Loucy (cell line): ENCODE data around the gene VWA8.

Source experiments
- H2AFZ ChIP-seq: fragments of 200-600 bp; sonication (generic); 2 replicates; pipeline ENCODE4 v1.6.0; 2016; ENCODE audit warnings: antibody characterized with exemption, mild to moderate bottlenecking, low read length, moderate library complexity
- H3F3A ChIP-seq: fragments of 200-600 bp; 2 replicates; pipeline ENCODE4 v1.6.0; 2016; ENCODE audit warnings: antibody characterized with exemption, low read depth, mild to moderate bottlenecking
- H3K27me3 ChIP-seq: fragments of 200-600 bp; sonication (generic); 2 replicates; pipeline ENCODE4 v1.6.1; 2014; ENCODE audit warnings: low read length, mild to moderate bottlenecking; ENCODE audit not compliant: insufficient read depth, poor library complexity, severe bottlenecking
- H3K36me3 ChIP-seq: fragments of 200-600 bp; sonication (generic); 2 replicates; pipeline ENCODE4 v1.6.1; 2016; ENCODE audit warnings: low read length; ENCODE audit not compliant: insufficient read depth
- H3K4me1 ChIP-seq: fragments of 200-600 bp; sonication (generic); 2 replicates; pipeline ENCODE4 v1.5.1; 2014; ENCODE audit warnings: low read length, mild to moderate bottlenecking; ENCODE audit not compliant: insufficient read depth, poor library complexity, severe bottlenecking
- H3K4me2 ChIP-seq: fragments of 200-600 bp; sonication (generic); 2 replicates; pipeline ENCODE4 v1.6.0; 2014; ENCODE audit warnings: antibody characterized with exemption, low read length, low read depth, mild to moderate bottlenecking; ENCODE audit not compliant: poor library complexity, severe bottlenecking
- H3K4me3 ChIP-seq: fragments of 200-600 bp; sonication (generic); 2 replicates; pipeline ENCODE4 v1.5.1; 2014; ENCODE audit warnings: low read length, mild to moderate bottlenecking, mixed read lengths; ENCODE audit not compliant: poor library complexity, severe bottlenecking
- H3K79me2 ChIP-seq: fragments of 200-600 bp; sonication (generic); 2 replicates; pipeline ENCODE4 v1.6.1; 2014; ENCODE audit warnings: low read length; ENCODE audit not compliant: insufficient read depth
- H3K9ac ChIP-seq: fragments of 200-600 bp; sonication (generic); 2 replicates; pipeline ENCODE4 v1.6.0; 2014; ENCODE audit warnings: mild to moderate bottlenecking, low read depth, low read length, moderate library complexity; ENCODE audit not compliant: poor library complexity, severe bottlenecking
- H3K9me2 ChIP-seq: fragments of 200-600 bp; sonication (generic); replicated peaks from 2 replicates; pipeline ENCODE4 v1.6.1; 2016; ENCODE audit warnings: low read depth, low read length, mixed read lengths
- H3K9me3 ChIP-seq: fragments of 200-600 bp; sonication (generic); 2 replicates; pipeline ENCODE4 v1.6.1; 2014; ENCODE audit warnings: mild to moderate bottlenecking, antibody characterized with exemption, low read length, low read depth; ENCODE audit not compliant: insufficient read depth
- H4K20me1 ChIP-seq: fragments of 200-600 bp; sonication (generic); 2 replicates; pipeline ENCODE4 v1.6.0; 2014; ENCODE audit warnings: antibody characterized with exemption, low read length, mild to moderate bottlenecking; ENCODE audit not compliant: insufficient read depth, poor library complexity, severe bottlenecking
- EZH2phosphoT487 ChIP-seq: fragments of 200-600 bp; IDR thresholded peaks from 2 replicates; pipeline ENCODE4 v1.6.1; 2018; ENCODE audit warnings: antibody characterized with exemption, mild to moderate bottlenecking, moderate library complexity, borderline replicate concordance
- TF ChIP-seq, protein P1 (sequence below): fragments of 200-600 bp; sonication (generic); conservative IDR thresholded peaks from 2 replicates; pipeline ENCODE4 v1.5.1; 2014; ENCODE audit warnings: mild to moderate bottlenecking, antibody characterized with exemption, low read length

Gene VWA8

DNA sequence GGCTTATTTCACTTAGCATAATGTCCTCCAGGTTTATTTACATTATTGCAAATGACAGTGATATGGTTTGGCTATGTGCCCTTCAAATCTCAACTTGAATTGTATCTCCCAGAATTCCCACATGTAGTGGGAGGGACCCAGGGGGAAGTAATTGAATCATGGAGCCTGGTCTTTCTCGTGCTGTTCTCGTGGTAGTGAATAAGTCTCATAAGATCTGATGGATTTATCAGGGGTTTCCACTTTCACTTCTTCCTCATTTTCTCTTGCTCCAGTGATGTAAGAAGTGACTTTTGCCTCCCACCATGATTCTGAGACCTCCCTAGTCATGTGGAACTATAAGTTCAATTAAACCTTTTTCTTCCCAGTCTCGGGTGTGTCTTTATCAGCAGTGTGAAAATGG, 109.6 kb downstream of the VWA8 start:
- Histone ChIP-seq H4K20me1 (no peaks in the 10 kb centered on the region), H3K79me2 (no peaks in the 10 kb centered on the region), H3K9ac (no peak overlapping the region), H3K27me3 (no peaks in the 10 kb centered on the region), H3K9me3 (peaks cover 5% of the 10 kb centered on the region; the same call in 1 of the 2 replicates), H2AFZ (no peak overlapping the region), H3K4me2 (no peak overlapping the region), H3K9me2 (no peaks in the 10 kb centered on the region), H3K4me3 (no peak overlapping the region), H3K36me3 (peaks cover 6% of the 10 kb centered on the region; the same call in 1 of the 2 replicates), H3F3A (no peaks in the 10 kb centered on the region), H3K4me1 (no peaks in the 10 kb centered on the region)
- TF ChIP-seq, protein P1, sequence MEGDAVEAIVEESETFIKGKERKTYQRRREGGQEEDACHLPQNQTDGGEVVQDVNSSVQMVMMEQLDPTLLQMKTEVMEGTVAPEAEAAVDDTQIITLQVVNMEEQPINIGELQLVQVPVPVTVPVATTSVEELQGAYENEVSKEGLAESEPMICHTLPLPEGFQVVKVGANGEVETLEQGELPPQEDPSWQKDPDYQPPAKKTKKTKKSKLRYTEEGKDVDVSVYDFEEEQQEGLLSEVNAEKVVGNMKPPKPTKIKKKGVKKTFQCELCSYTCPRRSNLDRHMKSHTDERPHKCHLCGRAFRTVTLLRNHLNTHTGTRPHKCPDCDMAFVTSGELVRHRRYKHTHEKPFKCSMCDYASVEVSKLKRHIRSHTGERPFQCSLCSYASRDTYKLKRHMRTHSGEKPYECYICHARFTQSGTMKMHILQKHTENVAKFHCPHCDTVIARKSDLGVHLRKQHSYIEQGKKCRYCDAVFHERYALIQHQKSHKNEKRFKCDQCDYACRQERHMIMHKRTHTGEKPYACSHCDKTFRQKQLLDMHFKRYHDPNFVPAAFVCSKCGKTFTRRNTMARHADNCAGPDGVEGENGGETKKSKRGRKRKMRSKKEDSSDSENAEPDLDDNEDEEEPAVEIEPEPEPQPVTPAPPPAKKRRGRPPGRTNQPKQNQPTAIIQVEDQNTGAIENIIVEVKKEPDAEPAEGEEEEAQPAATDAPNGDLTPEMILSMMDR, result no peak
- TF ChIP-seq EZH2phosphoT487, result no peak

DNA sequence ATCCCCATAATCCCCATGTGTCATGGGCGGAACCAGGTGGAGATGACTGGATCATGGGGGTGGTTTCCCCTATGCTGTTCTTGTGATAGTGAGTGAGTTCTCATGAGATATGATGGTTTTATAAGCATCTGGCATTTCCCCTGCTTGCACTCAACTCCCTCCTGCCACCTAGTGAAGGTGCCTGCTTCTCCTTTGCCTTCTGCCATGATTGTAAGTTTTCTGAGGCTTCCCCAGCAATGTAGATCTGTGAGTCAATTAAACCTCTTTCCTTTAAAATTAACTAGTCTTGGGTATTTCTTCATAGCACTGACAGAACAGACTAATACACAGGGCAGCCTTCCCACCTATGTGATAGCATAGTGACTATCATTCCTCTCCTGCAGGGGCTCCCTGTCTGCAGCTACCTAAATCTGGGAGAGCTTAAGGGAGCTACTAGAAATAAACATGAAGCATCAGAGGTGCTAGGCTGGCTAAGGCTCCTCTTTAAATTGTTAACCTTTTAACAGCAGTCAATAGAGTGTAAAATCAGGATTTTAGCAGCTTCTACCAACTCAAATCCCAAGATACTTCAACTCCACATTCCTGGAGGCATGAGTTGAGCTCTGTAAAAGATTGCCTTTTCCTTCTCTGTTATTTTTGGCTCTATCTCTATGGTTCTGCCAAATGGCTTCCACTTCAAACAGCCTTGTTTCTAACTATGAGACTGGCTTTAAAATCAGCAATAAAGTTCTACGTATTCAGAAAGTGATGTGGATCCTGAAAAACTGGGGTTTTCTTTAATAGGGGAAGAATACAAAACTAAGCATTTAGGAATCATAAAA, 112.3 kb downstream of the VWA8 start:
- no peaks in the 10 kb centered on the region for H4K20me1 ChIP-seq
- TF ChIP-seq EZH2phosphoT487, result no peak
- TF ChIP-seq, protein P1, result peak; percentile 23; the same call in 1 of the 2 replicates
- H3K4me3 ChIP-seq, result no peak overlapping the region
- H3K9me2 ChIP-seq, result no peaks in the 10 kb centered on the region
- H3K4me2 ChIP-seq, result no peak overlapping the region
- H2AFZ ChIP-seq, result no peak overlapping the region
- peaks cover under 1% of the 10 kb centered on the region; the same call in 1 of the 2 replicates for H3K36me3 ChIP-seq
- peaks cover 5% of the 10 kb centered on the region; the same call in 1 of the 2 replicates for H3K9me3 ChIP-seq
- no peaks in the 10 kb centered on the region for H3K79me2 ChIP-seq
- H3K27me3 ChIP-seq, result no peaks in the 10 kb centered on the region
- H3K9ac ChIP-seq, result no peak overlapping the region
- no peaks in the 10 kb centered on the region for H3K4me1 ChIP-seq
- H3F3A ChIP-seq, result no peaks in the 10 kb centered on the region

DNA sequence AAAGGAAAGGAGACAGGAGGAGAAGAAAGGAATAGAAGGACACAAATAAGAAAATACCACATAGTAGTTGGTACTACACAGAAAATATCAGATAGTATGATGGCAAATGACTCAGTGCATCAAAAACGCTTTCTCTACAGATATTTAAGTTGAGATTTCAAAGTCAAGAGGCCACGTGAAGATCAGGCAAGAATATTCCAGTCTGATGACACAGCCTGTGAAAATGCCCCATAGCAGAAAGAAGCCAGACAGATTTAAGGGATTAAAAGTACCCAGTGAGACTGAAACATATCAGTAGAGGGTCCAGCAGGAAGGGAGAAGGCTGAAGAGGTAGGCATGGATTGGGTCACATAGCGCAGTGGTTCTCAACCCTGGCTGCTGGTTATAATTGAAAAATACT, 113.7 kb downstream of the VWA8 start:
- no peak overlapping the region for H2AFZ ChIP-seq
- no peaks in the 10 kb centered on the region for H3K79me2 ChIP-seq
- no peak overlapping the region for H3K4me2 ChIP-seq
- H3K4me3 ChIP-seq, result no peak overlapping the region
- H3K9me2 ChIP-seq, result no peaks in the 10 kb centered on the region
- H3K27me3 ChIP-seq, result no peaks in the 10 kb centered on the region
- H3F3A ChIP-seq, result no peaks in the 10 kb centered on the region
- no peaks in the 10 kb centered on the region for H4K20me1 ChIP-seq
- TF ChIP-seq, protein P1, result no peak
- TF ChIP-seq EZH2phosphoT487, result no peak
- H3K4me1 ChIP-seq, result no peaks in the 10 kb centered on the region
- no peaks in the 10 kb centered on the region for H3K9me3 ChIP-seq
- no peaks in the 10 kb centered on the region for H3K36me3 ChIP-seq
- no peak overlapping the region for H3K9ac ChIP-seq
